G401 (cell line): Measurements from ENCODE around the gene TTC9. TPM values are rescaled to one million over a fixed set of nuclear protein-coding genes. Genes with fewer than 3 reads are reported as not detected.

Source experiments
- DNase-seq: peaks from one replicate; pipeline ENCODE4 v3.0.0-alpha.2; 2015; ENCODE audit warnings: low spot score
- in situ Hi-C: cut with HindIII; loops from 2 replicates; pipeline ENCODE4 v1.10.0; 2016; ENCODE audit warnings: low sequenced_read_pairs, mixed read lengths
- total RNA-seq: library from RNA; depleted of rRNA; stranded (reverse); fragments of >200 nt; shearing (Covaris generic); gene quantifications from 2 replicates; pipeline ENCODE4 v1.2.3, GENCODE V29; 2014

Gene TTC9
- total RNA-seq, 1 experiment from 2014 or later, result not detected

- DNase-seq, result peak; percentile 33
- in situ Hi-C loops, result no loop called here
Measured at GRCh38 chr14:70642303-70643235, 853 bp downstream of the TTC9 start.

DNA sequence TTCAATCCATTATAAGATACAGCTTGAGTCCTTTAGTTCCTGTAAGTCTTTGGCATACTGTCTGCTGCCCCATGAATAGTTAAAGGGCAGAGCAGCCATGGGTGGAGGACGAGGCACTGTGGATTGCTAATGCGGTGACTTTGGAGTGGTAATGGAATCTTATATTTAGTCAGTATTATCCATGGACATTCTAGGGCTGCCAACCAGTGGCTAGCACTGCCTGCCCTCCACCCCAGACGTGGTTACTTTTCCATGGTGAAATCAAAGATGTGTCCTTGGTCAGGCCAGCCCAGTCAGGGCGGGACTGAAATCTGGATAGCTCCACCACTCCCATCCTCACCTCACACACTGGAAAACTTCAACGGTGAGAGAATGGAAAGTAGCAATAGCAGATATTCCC lies 2.3 kb downstream of the TTC9 start:
- no peak for DNase-seq
- in situ Hi-C loops, result no loop called here

DNA sequence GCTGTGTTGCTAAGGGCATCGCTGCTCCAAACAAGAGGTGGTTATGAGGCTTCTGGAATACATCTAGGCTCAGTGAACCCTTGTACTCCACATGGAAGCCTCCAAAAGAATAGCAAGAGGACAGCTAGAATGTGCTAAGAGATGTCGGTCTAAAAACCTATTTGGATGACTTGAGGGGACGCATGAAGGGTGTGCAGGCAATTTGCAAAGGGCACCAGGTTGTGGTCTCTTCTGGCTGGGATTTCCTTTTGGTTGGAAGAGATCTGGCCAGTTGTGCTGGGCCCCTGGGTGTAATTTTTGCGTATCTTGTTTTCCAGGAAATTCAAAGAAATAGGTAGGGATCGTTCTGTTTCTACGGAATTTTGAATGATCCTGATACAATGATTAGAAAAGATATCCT lies 4.2 kb downstream of the TTC9 start:
- in situ Hi-C loops, result no loop called here

DNA sequence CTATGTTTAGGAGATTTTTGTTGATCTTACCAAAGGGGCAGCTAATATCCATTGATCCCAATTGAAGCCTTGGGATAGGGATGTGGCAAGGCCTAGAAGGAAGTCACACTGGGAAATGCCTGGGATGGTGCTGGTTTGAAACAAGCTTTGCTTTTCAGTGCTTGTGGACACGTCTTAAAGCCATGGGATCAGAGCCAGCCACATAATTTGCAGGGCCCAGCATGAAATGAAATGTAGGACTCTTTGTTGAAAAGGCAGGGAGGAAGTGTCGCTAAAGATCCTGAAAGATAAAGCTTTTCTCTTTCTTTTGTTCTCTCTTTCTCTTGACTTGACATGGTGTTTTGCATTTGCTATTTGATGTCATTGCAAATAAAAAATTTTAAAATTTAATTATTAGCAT lies 5.0 kb downstream of the TTC9 start:
- in situ Hi-C loops, result no loop called here
- no peak for DNase-seq

More for the DNA sequence above, 4.2 kb downstream of the TTC9 start:
- no peak for DNase-seq

GRCh38 chr14:70648346-70648745 lies 6.6 kb downstream of the TTC9 start:
- in situ Hi-C loops, result no loop called here
- no peak for DNase-seq

GRCh38 chr14:70649803-70650202 lies 8.1 kb downstream of the TTC9 start:
- in situ Hi-C loops, result no loop called here
- DNase-seq, result no peak

- in situ Hi-C loops, result no loop called here
- DNase-seq, result no peak
Measured at GRCh38 chr14:70651522-70651921, 9.8 kb downstream of the TTC9 start.

- in situ Hi-C loops, result no loop called here
Measured at GRCh38 chr14:70652871-70653270, 11.2 kb downstream of the TTC9 start.

DNA sequence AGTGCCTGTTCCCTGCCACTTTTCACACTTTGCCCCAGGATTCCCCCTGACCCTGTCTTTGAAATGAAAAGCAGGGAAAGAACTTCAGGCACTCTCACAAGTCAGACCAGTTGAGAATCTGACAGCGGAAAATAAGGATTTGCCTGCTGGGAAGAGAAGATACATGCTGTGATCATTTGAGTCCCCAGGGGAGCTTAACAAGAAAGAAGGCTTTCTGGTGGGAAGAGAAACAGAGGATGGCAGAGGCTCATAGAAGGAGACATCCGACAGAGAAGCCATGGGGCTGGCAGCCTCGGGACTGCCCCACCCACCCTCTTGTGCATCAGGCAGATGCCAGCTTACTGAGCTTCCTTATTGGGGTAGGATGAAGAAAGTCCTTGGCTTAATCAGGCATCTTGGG lies 11.9 kb downstream of the TTC9 start:
- DNase-seq, result no peak
- in situ Hi-C loops, result no loop called here

More at GRCh38 chr14:70652871-70653270, 11.2 kb downstream of the TTC9 start:
- DNase-seq, result no peak

GRCh38 chr14:70654632-70655031 lies 12.9 kb downstream of the TTC9 start:
- no peak for DNase-seq
- in situ Hi-C loops, result no loop called here

DNA sequence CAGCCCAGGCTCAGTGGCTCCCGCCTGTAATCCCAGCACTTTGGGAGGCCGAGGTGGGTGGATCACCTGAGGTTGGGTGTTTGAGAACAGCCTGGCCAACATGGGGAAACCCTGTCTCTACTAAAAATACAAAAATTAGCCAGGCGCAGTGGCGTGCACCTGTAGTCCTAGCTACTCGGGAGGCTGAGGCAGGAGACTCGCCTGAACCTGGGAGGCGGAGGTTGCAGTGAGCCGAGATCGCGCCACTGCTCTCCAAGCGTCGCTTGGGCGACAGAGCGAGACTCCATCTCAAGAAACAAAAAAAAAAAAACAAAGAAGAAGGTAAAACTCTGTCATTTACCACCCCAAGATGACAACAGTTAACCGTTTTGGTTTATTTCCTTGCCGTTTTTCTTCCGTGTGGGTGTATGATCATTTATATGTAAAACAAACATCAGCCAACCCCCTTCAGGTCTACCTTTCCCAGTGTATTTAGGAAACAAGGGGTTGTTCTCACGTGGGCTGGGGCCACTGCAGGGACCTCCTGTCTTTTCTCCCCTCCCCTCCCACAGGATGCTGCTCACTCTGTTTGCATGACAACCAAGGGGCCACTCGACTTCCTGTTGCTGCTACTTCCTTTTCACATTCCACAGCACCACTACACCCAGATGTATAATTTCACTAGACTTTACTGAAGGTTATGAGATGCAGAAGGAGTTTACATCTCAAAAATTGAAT lies 13.6 kb downstream of the TTC9 start:
- in situ Hi-C loops, result no loop called here
- no peak for DNase-seq

DNA sequence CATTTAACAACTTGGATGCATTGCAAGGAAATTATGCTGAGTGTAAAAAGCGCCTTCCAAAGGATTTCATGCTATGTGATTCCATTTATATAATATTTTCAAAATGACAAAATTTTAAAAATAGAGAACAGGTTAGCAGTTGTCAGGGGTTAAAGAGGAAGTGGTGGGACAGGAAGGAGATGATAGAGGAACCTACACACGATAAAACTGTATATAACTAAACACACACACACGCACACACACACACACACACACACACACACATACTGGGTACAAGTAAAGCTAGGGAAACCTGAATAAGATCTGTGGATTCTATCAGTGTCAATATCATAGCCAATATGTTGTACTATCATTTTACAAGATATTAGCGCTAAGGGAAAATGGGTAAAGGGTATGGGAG lies 17.2 kb downstream of the TTC9 start:
- DNase-seq, result no peak
- in situ Hi-C loops, result no loop called here

DNA sequence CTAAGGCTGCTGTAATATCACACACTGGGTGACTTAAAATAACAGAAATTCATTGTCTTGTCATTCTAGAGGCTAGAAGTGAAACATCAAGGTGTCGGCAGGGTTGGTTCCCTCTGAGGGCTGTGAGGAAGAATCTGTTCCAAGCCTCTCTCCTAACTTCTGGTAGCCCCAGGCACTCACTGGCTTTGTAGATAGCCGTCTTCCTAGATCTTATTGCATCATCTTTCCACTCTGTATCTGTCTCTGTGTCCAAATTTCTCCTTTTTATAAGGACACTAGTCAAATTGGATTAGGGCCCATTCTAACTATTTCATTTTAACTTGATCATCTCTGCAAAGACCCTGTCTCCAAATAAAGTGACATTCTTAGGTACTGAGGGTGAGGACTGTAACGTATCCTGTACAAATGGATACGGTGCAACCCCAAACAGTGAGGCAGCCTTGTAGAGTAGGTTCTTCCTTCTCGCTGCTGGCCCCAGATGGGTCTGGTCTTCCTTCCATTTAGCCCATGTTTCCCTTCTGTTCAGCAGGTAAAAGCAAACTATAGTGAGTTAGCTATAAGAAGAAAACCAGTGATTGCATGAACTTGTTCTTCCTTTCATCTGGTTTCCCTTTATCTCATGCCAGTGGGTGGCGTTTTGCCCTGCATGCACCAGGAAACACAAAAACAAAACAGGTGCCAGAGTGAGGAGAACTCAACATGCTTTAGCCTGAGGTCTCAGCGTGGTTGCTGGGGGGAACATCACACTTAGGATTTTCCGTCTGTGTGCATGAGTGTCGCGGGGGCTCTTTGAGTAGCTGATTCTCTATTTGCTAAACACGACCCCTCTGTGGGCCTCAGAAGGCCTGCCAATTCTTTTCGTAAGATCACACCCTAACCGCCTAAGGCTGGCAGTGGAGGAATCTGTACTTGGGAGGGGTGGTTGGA lies 19.5 kb downstream of the TTC9 start:
- in situ Hi-C loops, result no loop called here
- peak; percentile 37 for DNase-seq

GRCh38 chr14:70662080-70662479 lies 20.4 kb downstream of the TTC9 start:
- in situ Hi-C loops, result no loop called here
- no peak for DNase-seq

DNA sequence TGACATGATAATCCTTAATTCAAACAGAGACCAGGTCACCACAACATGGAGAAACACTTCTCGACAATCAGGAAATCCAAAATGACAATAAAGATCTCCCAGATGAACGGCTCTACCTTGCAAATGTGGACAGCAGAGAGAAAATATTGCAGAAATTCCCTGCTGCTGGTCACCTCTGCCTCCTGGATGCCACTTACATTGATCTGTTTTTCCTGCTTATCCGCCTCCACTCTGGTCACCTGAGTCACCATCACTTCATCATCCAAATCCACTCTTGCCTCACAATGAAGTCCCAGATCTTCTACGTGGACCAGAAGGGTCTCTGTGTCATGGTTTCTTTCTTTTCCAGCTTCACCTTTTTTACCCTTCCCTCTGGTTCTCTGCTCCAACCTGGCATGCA lies 21.1 kb downstream of the TTC9 start:
- DNase-seq, result no peak
- in situ Hi-C loops, result no loop called here

- no peak for DNase-seq
- in situ Hi-C loops, result no loop called here
Measured at GRCh38 chr14:70663707-70664179, 22.0 kb downstream of the TTC9 start.

GRCh38 chr14:70664698-70665447 lies 23.2 kb downstream of the TTC9 start:
- no peak for DNase-seq
- in situ Hi-C loops, result no loop called here

- no peak for DNase-seq
- in situ Hi-C loops, result no loop called here
Measured at GRCh38 chr14:70665448-70666360, 24.0 kb downstream of the TTC9 start.
